Thoracic aorta (tissue), 2 donors: ENCODE measurements around the gene ASTN2. TPM values are rescaled to one million over a fixed set of nuclear protein-coding genes. Genes with fewer than 3 reads are reported as not detected.

ENCODE experiments used
- ATAC-seq: fragments of 150-250 bp; one replicate; pipeline ENCODE4 v1.8.0; 2017; ENCODE audit warnings: low read depth; ENCODE audit not compliant: insufficient number of reproducible peaks, low FRiP score
- DNase-seq: peaks from one replicate; pipeline ENCODE4 v3.0.0-alpha.2; 2020; ENCODE audit warnings: low spot score
- H3K27ac ChIP-seq, 2 donors: fragments of 200-600 bp; sonication (generic); 1 replicate in 1 of 2; 2 replicates in 1 of 2; pipeline ENCODE4 v1.5.1; 2016; ENCODE audit warnings: mild to moderate bottlenecking in 2 of 2, moderate library complexity in 2 of 2
- H3K27me3 ChIP-seq: fragments of 200-600 bp; sonication (generic); replicated peaks from 2 replicates; pipeline ENCODE4 v1.6.0; 2016; ENCODE audit warnings: mild to moderate bottlenecking; ENCODE audit not compliant: insufficient read depth
- H3K36me3 ChIP-seq: fragments of 200-600 bp; sonication (generic); one replicate; pipeline ENCODE4 v1.5.1; 2016
- H3K4me1 ChIP-seq, 2 donors: fragments of 200-600 bp; sonication (generic); 1 replicate in 1 of 2; 2 replicates in 1 of 2; pipeline versions ENCODE4 v1.5.1 to v1.6.0; 2016; ENCODE audit warnings: low read depth in 2 of 2, mild to moderate bottlenecking in 1 of 2; ENCODE audit not compliant: control insufficient read depth in 1 of 2
- H3K4me3 ChIP-seq: fragments of 200-600 bp; sonication (generic); 2 replicates; pipeline ENCODE4 v1.5.1; 2016; ENCODE audit warnings: mild to moderate bottlenecking
- H3K9me3 ChIP-seq: fragments of 200-600 bp; sonication (generic); 2 replicates; pipeline ENCODE4 v1.5.1; 2016
- total RNA-seq, 2 donors: library from RNA; depleted of rRNA; stranded (reverse); fragments of >200 nt; gene quantifications; one replicate each; pipeline versions ENCODE4 v1.1.0 to v1.2.3, GENCODE V29; 2016
- TF ChIP-seq, protein P1 (sequence below): fragments of 200-600 bp; sonication (generic); IDR thresholded peaks from one replicate; pipeline ENCODE4 v1.5.1; 2019; ENCODE audit warnings: antibody characterized with exemption

The ASTN2 gene
- total RNA-seq, 2 donors from 2014 or later, result 6.8 to 7.1 TPM

DNA sequence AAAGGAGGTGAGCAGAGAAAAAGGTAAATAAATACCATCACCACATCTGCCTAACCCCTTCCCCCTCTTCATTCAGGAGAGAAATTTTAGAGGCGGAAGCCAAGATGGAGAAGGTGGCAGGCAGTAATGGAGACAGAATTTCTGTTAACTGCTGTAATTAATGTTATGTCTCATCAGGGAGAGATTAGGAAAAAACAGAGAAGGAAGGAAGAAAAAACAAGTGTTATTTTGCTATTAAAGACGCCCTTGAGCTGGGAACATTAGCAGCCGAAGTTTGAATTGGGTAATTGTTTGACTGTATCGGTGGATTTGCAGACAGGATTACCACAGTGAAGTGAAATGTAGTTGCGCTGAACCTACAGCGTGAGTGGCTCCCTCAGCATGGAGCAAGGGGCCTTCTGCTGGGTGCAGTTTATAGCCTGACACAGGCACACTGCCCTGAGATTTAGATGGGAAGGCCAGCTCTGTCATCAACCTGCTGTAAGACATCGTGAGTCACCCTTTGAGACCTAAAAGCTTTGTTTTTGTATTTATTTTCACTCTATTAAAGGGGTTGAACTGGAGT, 136.3 kb downstream of the ASTN2 start:
- no peak for ATAC-seq
- TF ChIP-seq, protein P1, sequence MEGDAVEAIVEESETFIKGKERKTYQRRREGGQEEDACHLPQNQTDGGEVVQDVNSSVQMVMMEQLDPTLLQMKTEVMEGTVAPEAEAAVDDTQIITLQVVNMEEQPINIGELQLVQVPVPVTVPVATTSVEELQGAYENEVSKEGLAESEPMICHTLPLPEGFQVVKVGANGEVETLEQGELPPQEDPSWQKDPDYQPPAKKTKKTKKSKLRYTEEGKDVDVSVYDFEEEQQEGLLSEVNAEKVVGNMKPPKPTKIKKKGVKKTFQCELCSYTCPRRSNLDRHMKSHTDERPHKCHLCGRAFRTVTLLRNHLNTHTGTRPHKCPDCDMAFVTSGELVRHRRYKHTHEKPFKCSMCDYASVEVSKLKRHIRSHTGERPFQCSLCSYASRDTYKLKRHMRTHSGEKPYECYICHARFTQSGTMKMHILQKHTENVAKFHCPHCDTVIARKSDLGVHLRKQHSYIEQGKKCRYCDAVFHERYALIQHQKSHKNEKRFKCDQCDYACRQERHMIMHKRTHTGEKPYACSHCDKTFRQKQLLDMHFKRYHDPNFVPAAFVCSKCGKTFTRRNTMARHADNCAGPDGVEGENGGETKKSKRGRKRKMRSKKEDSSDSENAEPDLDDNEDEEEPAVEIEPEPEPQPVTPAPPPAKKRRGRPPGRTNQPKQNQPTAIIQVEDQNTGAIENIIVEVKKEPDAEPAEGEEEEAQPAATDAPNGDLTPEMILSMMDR, result no peak
- H3K9me3 ChIP-seq, result no peaks in the 10 kb centered on the region
- no peaks in the 10 kb centered on the region for H3K27me3 ChIP-seq
- no peak overlapping the region for H3K4me3 ChIP-seq
- DNase-seq, result no peak
- H3K4me1 ChIP-seq, result no peaks in the 10 kb centered on the region
- no peaks in the 10 kb centered on the region for H3K36me3 ChIP-seq
- H3K27ac ChIP-seq, result no peak overlapping the region

DNA sequence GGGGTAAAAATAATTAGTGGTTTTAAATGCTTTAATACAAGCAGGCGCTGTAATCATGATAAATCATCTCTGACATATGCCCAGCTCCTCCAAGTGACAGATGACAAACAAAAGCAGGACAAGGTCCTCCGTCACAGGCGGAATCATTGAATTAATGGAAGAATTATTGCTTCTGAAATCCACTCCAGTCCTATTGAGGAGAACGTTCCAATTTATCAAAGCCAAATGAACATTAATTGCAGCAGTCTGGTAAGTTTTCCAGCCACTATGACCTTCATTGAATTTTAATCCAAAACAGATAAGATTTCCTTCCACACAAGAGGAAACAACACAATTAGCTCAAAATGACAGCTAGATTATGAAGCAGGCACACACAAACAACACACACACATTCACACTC, 136.8 kb downstream of the ASTN2 start:
- no peak for ATAC-seq
- Histone ChIP-seq H3K9me3 (no peaks in the 10 kb centered on the region), H3K36me3 (no peaks in the 10 kb centered on the region), H3K27ac (no peak overlapping the region), H3K4me3 (no peak overlapping the region), H3K27me3 (no peaks in the 10 kb centered on the region), H3K4me1 (no peaks in the 10 kb centered on the region)
- no peak for DNase-seq
- TF ChIP-seq, protein P1, result no peak

DNA sequence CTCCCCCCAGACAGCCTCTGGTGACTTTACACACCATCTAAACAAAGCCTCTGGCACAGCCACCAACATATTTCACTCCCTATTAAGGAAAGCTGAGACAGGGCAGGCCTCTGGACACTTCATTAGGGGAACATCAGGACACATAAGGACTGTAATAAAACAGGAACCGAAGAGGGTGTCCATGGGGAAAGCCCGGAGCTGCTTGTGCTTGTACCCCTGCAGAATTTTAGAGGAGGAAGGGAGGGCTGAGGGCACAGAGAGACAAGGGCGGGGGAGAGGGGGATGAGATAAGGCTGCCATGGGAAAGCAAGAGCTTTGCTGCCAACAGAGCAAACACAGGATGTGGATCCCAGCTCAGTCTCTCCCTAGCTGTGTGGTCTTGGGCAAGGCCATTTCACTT, 138.4 kb downstream of the ASTN2 start:
- TF ChIP-seq, protein P1, result no peak
- Histone ChIP-seq H3K4me1 (no peaks in the 10 kb centered on the region), H3K27me3 (no peaks in the 10 kb centered on the region), H3K27ac (no peak overlapping the region), H3K36me3 (no peaks in the 10 kb centered on the region), H3K9me3 (no peaks in the 10 kb centered on the region), H3K4me3 (no peak overlapping the region)
- DNase-seq (no peak), ATAC-seq (no peak)

DNA sequence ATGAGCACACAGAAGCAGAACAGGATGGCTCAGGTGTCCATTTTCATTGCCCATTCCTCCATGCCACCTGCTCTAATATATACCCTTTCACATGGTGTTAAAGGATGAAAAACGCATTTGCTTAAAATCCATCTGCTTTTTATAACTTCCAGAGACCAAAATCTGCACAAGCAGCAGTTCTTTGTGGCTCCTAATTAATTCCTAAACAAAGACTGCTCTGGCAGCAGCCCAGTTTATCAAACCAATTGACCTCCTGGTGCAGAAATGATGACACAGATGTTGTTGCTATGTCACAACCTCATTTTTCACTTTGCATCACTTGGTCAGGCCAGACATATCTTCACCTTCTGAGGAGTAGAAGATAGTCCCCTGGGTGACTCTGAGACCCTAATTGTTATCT, 141.2 kb downstream of the ASTN2 start:
- H3K36me3 ChIP-seq, result no peaks in the 10 kb centered on the region
- DNase-seq, result no peak
- ATAC-seq, result no peak
- no peaks in the 10 kb centered on the region for H3K4me1 ChIP-seq
- no peaks in the 10 kb centered on the region for H3K27me3 ChIP-seq
- H3K9me3 ChIP-seq, result no peaks in the 10 kb centered on the region
- TF ChIP-seq, protein P1, result no peak
- H3K4me3 ChIP-seq, result no peak overlapping the region
- no peak overlapping the region for H3K27ac ChIP-seq

DNA sequence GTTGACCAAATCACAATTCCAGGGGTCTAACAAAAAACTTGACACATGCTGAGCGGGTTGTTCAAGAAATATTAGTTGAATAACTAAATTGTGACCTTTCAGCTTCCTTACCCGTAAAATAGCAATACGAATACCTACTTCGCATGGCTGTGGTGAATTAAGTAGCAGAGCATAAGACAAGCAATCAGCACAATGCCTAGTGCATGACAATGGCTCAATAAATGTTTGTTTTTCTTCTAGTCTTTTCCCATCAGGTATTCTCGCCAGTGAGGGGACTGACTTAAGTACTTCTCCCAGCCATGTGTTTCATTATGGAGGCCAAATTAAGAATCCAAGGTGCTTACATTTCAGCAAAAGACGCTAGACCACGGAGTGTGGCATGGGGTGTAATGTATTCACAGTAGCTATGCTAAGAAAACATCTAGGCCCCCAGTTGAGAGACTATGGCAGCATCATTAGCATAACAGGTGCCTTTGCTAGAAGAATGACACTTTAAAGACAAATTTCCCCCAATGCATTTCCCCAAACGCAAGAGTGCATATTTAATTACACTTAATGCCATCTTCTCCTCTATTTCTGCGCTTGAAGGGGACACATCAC, 145.9 kb downstream of the ASTN2 start:
- Histone ChIP-seq H3K36me3 (no peaks in the 10 kb centered on the region), H3K4me1 (no peaks in the 10 kb centered on the region), H3K4me3 (no peak overlapping the region), H3K9me3 (no peaks in the 10 kb centered on the region), H3K27me3 (no peaks in the 10 kb centered on the region), H3K27ac (no peak overlapping the region)
- DNase-seq (no peak), ATAC-seq (no peak)
- TF ChIP-seq, protein P1, result no peak
